Suprapubic skin (tissue), 4 donors: ENCODE results near the gene NPAS3. TPM values are rescaled to one million over a fixed set of nuclear protein-coding genes. Genes with fewer than 3 reads are reported as not detected.

Source experiments
- DNase-seq, 2 donors: peaks; one replicate each; pipeline ENCODE4 v3.0.0-alpha.2; 2019; ENCODE audit warnings: low spot score in 2 of 2
- H3K27ac ChIP-seq: fragments of 200-600 bp; sonication (generic); one replicate; pipeline ENCODE4 v1.5.1; 2019
- H3K27me3 ChIP-seq: fragments of 200-600 bp; sonication (generic); one replicate; pipeline ENCODE4 v1.5.1; 2019
- H3K36me3 ChIP-seq: fragments of 200-600 bp; sonication (generic); one replicate; pipeline ENCODE4 v1.5.1; 2019
- H3K4me1 ChIP-seq: fragments of 200-600 bp; sonication (generic); one replicate; pipeline ENCODE4 v1.5.1; 2019
- H3K4me3 ChIP-seq: fragments of 200-600 bp; sonication (generic); one replicate; pipeline ENCODE4 v1.5.1; 2019; ENCODE audit warnings: mild to moderate bottlenecking
- H3K9me3 ChIP-seq: fragments of 200-600 bp; sonication (generic); one replicate; pipeline ENCODE4 v1.5.1; 2019
- EP300 ChIP-seq: sonication (generic); formaldehyde crosslinking; IDR thresholded peaks from one replicate; pipeline ENCODE4 v1.6.1; 2017; ENCODE audit warnings: antibody characterized with exemption
- POLR2A ChIP-seq, 2 donors: fragments of 450-650 bp; IDR thresholded peaks; one replicate each; pipeline ENCODE4 v1.6.1; 2017; ENCODE audit warnings: antibody characterized with exemption in 2 of 2, mild to moderate bottlenecking in 2 of 2, moderate library complexity in 2 of 2
- POLR2AphosphoS5 ChIP-seq, 3 donors: sonication (generic); formaldehyde crosslinking; IDR thresholded peaks; one replicate each; pipeline ENCODE4 v1.6.1; 2017; ENCODE audit warnings: antibody characterized with exemption in 3 of 3
- WGBS: methylation state at CpG from one replicate; pipeline ENCODE4 v1.1.5; 2018; 5-methylcytosine and 5-hydroxymethylcytosine counted together
- total RNA-seq, 4 donors: library from RNA; depleted of rRNA; stranded (reverse); fragments of >200 nt; gene quantifications; one replicate each; pipeline ENCODE4 v1.1.0, GENCODE V29; 2016
- TF ChIP-seq, protein P1 (sequence below), 2 donors: fragments of 200-600 bp in 1 of 2; fragments of 450-650 bp in 1 of 2; sonication (generic) in 1 of 2; IDR thresholded peaks; one replicate each; pipeline ENCODE4 v1.5.1; 2016 to 2019; ENCODE audit warnings: antibody characterized with exemption in 2 of 2, mild to moderate bottlenecking in 1 of 2, moderate library complexity in 1 of 2

Gene NPAS3
- total RNA-seq, 4 donors from 2014 or later = 0.17 to 0.45 (median 0.29) TPM; not detected in 1

DNA sequence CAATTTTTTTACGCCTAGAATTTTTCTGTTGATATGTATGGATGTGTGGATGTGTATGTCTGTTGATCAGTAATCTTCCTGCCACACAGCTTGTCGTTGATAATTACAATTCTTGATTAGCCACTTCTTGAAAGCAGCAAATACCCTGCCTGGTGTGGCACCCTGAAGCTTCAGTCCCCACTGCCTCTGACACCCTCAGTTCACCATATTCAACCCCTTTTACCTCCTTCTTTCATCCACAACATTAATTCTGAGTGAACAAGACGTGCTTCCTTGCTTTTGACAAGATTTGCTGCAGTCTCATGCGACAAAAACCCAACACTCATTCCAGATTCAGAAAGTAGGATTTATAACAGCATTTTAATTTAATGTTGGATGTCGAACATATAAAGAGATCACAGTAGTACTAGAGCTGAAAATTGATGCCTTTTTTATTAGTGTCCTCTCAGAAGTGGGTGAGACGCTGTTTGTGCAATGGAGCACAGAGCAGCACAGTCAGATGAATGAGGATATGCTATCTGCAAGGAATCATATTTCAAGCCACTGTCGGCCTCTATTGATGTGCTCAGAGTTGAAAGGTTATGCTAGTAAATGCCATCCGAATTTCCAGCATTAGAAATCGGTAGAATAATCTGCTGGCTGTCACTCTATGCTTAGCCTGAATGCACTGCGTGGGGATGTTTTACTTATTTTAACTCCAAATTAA, 628.5 kb downstream of the NPAS3 start:
- Histone ChIP-seq H3K4me3 (no peak overlapping the region), H3K9me3 (no peaks in the 10 kb centered on the region), H3K27me3 (no peaks in the 10 kb centered on the region), H3K36me3 (no peaks in the 10 kb centered on the region), H3K27ac (no peak overlapping the region), H3K4me1 (peaks cover 21% of the 10 kb centered on the region)
- WGBS = 83% methylated on average over 10 of the region's 10 CpGs
- TF ChIP-seq, protein P1, sequence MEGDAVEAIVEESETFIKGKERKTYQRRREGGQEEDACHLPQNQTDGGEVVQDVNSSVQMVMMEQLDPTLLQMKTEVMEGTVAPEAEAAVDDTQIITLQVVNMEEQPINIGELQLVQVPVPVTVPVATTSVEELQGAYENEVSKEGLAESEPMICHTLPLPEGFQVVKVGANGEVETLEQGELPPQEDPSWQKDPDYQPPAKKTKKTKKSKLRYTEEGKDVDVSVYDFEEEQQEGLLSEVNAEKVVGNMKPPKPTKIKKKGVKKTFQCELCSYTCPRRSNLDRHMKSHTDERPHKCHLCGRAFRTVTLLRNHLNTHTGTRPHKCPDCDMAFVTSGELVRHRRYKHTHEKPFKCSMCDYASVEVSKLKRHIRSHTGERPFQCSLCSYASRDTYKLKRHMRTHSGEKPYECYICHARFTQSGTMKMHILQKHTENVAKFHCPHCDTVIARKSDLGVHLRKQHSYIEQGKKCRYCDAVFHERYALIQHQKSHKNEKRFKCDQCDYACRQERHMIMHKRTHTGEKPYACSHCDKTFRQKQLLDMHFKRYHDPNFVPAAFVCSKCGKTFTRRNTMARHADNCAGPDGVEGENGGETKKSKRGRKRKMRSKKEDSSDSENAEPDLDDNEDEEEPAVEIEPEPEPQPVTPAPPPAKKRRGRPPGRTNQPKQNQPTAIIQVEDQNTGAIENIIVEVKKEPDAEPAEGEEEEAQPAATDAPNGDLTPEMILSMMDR (IDR thresholded peaks at IDR 0.05) = no peak
- no peak for TF ChIP-seq EP300
- no peak for TF ChIP-seq POLR2AphosphoS5 (IDR thresholded peaks at IDR 0.05)
- no peak for TF ChIP-seq POLR2A (IDR thresholded peaks at IDR 0.05)
- DNase-seq = no peak

GRCh38 chr14:33567731-33568130, 629.1 kb downstream of the NPAS3 start:
- Histone ChIP-seq H3K4me3 (no peak overlapping the region), H3K4me1 (peaks cover 21% of the 10 kb centered on the region), H3K27ac (no peak overlapping the region), H3K27me3 (no peaks in the 10 kb centered on the region), H3K9me3 (no peaks in the 10 kb centered on the region), H3K36me3 (no peaks in the 10 kb centered on the region)
- no peak for DNase-seq
- 81% methylated on average over 4 of the region's 4 CpGs for WGBS
- TF ChIP-seq EP300 (no peak), POLR2A (IDR thresholded peaks at IDR 0.05) (no peak), POLR2AphosphoS5 (IDR thresholded peaks at IDR 0.05) (no peak)
- TF ChIP-seq, protein P1 (IDR thresholded peaks at IDR 0.05) = no peak

DNA sequence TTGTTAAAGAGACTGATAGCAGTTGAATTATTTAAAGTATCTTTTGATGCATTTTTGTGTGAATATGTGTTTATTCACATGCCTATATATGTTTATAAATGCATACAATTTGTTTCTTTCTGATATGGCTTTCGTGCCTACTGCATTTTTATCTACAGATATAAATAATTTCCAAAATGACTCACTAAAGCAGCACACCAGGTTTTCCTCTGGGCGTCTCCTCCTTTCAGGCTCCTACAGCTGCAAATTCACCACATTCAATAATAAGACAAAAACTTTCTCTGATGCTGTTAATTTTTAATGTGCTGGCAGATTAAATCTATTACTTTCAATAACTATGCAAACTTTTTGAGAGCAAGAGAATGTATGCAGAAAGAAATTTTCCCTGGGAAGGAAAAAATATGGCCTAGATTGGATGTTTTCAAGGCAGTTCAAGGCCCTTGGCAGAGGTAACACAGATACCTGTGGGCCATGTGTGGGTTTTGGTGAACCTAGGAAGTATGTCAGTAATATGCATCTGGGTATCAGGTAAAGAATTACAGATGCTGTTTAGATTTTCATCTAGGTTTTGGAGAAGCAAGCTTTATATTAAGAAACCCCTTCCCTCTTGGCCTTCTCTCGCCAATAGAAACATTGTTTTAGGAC, 630.4 kb downstream of the NPAS3 start:
- H3K4me3 ChIP-seq = no peak overlapping the region
- no peaks in the 10 kb centered on the region for H3K27me3 ChIP-seq
- DNase-seq = no peak
- H3K4me1 ChIP-seq = peaks cover 21% of the 10 kb centered on the region
- TF ChIP-seq POLR2AphosphoS5 (IDR thresholded peaks at IDR 0.05) (no peak), EP300 (no peak), POLR2A (IDR thresholded peaks at IDR 0.05) (no peak)
- TF ChIP-seq, protein P1 (IDR thresholded peaks at IDR 0.05) = no peak
- H3K9me3 ChIP-seq = no peaks in the 10 kb centered on the region
- WGBS = 68% methylated on average over 3 of the region's 3 CpGs
- H3K27ac ChIP-seq = no peak overlapping the region
- H3K36me3 ChIP-seq = no peaks in the 10 kb centered on the region

DNA sequence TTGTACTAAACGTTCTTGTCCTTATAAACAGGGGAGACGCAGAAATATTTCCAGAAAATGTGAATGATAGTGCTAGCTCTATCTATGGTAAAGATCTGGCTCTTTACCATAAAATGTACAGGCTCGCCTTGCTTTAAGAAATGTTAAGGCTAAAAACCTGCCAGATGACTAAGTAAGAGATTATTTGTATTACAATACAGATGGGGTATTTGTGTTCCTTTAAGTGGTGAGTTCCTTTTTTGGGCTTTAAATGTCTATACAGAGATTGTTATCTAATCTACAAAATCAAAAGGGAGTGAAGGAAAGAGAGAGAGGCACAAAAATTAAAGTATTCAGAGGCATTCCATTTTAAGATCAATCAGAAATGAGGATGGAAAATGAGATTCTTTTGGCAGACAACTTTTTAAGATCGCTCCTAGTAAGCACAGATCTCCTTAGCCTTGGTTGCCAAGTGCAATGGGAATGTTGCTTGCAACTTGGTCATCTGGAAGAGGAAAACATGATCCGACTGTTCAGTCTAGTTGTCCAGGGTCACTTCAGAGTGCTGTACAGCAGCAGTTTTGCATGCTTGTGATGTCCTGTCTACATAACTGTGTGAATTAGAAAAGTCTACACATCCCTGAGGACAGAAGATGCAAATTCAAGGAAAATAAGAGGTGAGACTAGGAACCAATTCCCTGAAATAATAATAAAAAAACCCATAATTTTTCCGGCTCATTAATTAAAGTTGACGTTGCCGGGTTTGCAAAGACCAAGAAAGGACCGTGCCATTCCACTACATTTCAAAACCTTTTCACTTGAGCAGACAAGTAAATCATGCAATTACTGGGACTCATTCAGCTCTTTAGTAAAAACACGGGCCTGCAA, 631.4 kb downstream of the NPAS3 start:
- DNase-seq = no peak
- no peak overlapping the region for H3K27ac ChIP-seq

More for the DNA sequence above, 631.4 kb downstream of the NPAS3 start:
- WGBS = 71% methylated on average over 10 of the region's 10 CpGs
- peaks cover 14% of the 10 kb centered on the region for H3K4me1 ChIP-seq
- no peaks in the 10 kb centered on the region for H3K9me3 ChIP-seq
- TF ChIP-seq POLR2AphosphoS5 (IDR thresholded peaks at IDR 0.05) (no peak), POLR2A (IDR thresholded peaks at IDR 0.05) (no peak), EP300 (no peak)
- TF ChIP-seq, protein P1 (IDR thresholded peaks at IDR 0.05) = no peak
- no peak overlapping the region for H3K4me3 ChIP-seq
- no peaks in the 10 kb centered on the region for H3K36me3 ChIP-seq
- no peaks in the 10 kb centered on the region for H3K27me3 ChIP-seq
